Panc1 (cell line): ENCODE data around the gene XKR8. TPM values are rescaled to one million over a fixed set of nuclear protein-coding genes. Genes with fewer than 3 reads are reported as not detected.

Experiments
- ATAC-seq: fragments of 200-7000 bp; cut with Tn5 transposase; 2 replicates; pipeline ENCODE4 v1.9.1; 2020; ENCODE audit warnings: mild to moderate bottlenecking, moderate library complexity
- BruUV-seq: library from RNA; stranded (reverse); fragments of 400-500 nt; replicated peaks from 2 replicates; lab custom pipeline; 2021; lab: Mats Ljungman, UMichigan
- CTCF ChIA-PET: fragments of 300-600 bp; sonication (Branson Sonifier 250); formaldehyde crosslinking; loops from one replicate; lab custom pipeline; 2022; ENCODE audit warnings: antibody characterized with exemption; lab: Charles Lee
- POLR2A ChIA-PET: fragments of 300-600 bp; sonication (Branson Sonifier 250); formaldehyde crosslinking; loops from one replicate; lab custom pipeline; 2022; ENCODE audit warnings: antibody characterized with exemption; lab: Charles Lee
- DNase-seq: peaks from one replicate; pipeline ENCODE4 v3.0.0-alpha.2; 2010; ENCODE audit warnings: low read depth, low spot score
- H3K27ac ChIP-seq: 2 replicates; pipeline ENCODE4 v1.5.1; 2011; ENCODE audit warnings: mild to moderate bottlenecking, low read length, inconsistent platforms
- H3K27me3 ChIP-seq: fragments of 200-500 bp; sonication (Bioruptor generic); 2 replicates; pipeline ENCODE4 v1.6.0; 2014; ENCODE audit warnings: low read length, inconsistent platforms; ENCODE audit not compliant: control insufficient read depth, insufficient read depth
- H3K36me3 ChIP-seq: fragments of 200-500 bp; sonication (Bioruptor generic); 2 replicates; pipeline ENCODE4 v1.5.1; 2014; ENCODE audit warnings: inconsistent platforms, mild to moderate bottlenecking, low read length, moderate library complexity; ENCODE audit not compliant: control insufficient read depth, insufficient read depth
- H3K4me1 ChIP-seq: 2 replicates; pipeline ENCODE4 v1.5.1; 2011; ENCODE audit warnings: inconsistent platforms, mild to moderate bottlenecking, low read length, moderate library complexity; ENCODE audit not compliant: control insufficient read depth, insufficient read depth
- H3K4me3 ChIP-seq, 2 experiments: 2 replicates each; pipeline ENCODE4 v1.5.1; 2011 to 2012; ENCODE audit warnings: low read depth in 2 of 2, low read length in 2 of 2, mild to moderate bottlenecking in 2 of 2, inconsistent platforms in 1 of 2, moderate library complexity in 1 of 2
- H3K9me3 ChIP-seq: fragments of 200-500 bp; sonication (Bioruptor generic); 2 replicates; pipeline ENCODE4 v1.5.1; 2014; ENCODE audit warnings: low read depth, mild to moderate bottlenecking, inconsistent platforms, low read length, moderate library complexity; ENCODE audit not compliant: control insufficient read depth, insufficient read depth
- POLR2AphosphoS5 ChIP-seq: IDR thresholded peaks from 2 replicates; pipeline ENCODE4 v1.6.1; 2012; ENCODE audit warnings: mild to moderate bottlenecking, low read depth, low read length, moderate library complexity
- SIN3A ChIP-seq: IDR thresholded peaks from 2 replicates; pipeline ENCODE4 v1.6.1; 2012; ENCODE audit warnings: low read depth, mild to moderate bottlenecking, low read length, moderate library complexity, borderline replicate concordance; ENCODE audit not compliant: insufficient read depth
- TCF7L2 ChIP-seq: IDR thresholded peaks from 2 replicates; pipeline ENCODE4 v1.6.1; 2011; ENCODE audit warnings: mild to moderate bottlenecking, low read depth, low read length, inconsistent platforms
- in situ Hi-C: cut with HindIII; loops from 2 replicates; pipeline ENCODE4 v1.10.0; 2016; ENCODE audit warnings: low sequenced_read_pairs, low pct_unique_long_range_greater_than_20kb
- intact Hi-C: fragments of 100-400 bp; cut with micrococcal nuclease; formaldehyde crosslinking; loops from one replicate; pipeline ENCODE4 v1.10.0; 2022; ENCODE audit not compliant: unreplicated experiment
- total RNA-seq: library from RNA; stranded (reverse); gene quantifications from one replicate; pipeline ENCODE4 v1.2.1, GENCODE V29; 2021; ENCODE audit not compliant: unreplicated experiment
- TF ChIP-seq, protein P1 (sequence below): fragments of 450-650 bp; IDR thresholded peaks from 2 replicates; pipeline ENCODE4 v1.5.1; 2017; ENCODE audit warnings: mild to moderate bottlenecking
- TF ChIP-seq, protein P2 (sequence below), 2 experiments: IDR thresholded peaks; 2 replicates each; pipeline ENCODE4 v1.6.1; 2011 to 2012; ENCODE audit warnings: low read depth in 2 of 2, control low read depth in 1 of 2, low read length in 1 of 2, mild to moderate bottlenecking in 1 of 2, moderate library complexity in 1 of 2; ENCODE audit not compliant: insufficient read depth in 1 of 2

The XKR8 gene
- total RNA-seq, 1 experiment from 2014 or later: 10.6 TPM

DNA sequence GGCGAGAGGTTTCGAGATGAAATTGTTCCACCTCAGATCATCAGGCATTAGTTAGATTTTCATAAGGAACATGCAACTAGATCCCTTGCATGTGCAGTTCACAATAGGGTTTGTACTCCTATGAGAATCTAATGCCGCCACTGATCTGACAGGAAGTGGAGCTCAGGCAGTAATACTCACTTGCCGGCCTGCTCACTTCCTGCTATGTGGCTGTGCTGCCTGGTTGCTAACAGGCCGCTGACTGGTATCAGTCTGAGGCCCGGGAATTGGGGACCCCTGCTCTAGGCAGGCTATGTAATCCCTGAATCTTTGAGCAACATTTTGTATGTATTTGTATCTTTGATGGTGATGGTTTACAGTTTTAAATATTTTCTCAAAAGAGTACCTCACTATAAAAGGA, 32.5 kb downstream of the XKR8 start:
- Histone ChIP-seq H3K36me3 (peaks cover 18% of the 10 kb centered on the region), H3K27ac (no peak overlapping the region), H3K4me1 (no peaks in the 10 kb centered on the region), H3K9me3 (no peaks in the 10 kb centered on the region), H3K4me3 (no peak overlapping the region), H3K27me3 (no peaks in the 10 kb centered on the region)
- ChIA-PET CTCF (no interaction called here), POLR2A (no interaction called here)
- intact Hi-C loops: no loop called here
- TF ChIP-seq POLR2AphosphoS5: no peak
- TF ChIP-seq SIN3A: no peak
- TF ChIP-seq TCF7L2: no peak
- TF ChIP-seq, protein P1, sequence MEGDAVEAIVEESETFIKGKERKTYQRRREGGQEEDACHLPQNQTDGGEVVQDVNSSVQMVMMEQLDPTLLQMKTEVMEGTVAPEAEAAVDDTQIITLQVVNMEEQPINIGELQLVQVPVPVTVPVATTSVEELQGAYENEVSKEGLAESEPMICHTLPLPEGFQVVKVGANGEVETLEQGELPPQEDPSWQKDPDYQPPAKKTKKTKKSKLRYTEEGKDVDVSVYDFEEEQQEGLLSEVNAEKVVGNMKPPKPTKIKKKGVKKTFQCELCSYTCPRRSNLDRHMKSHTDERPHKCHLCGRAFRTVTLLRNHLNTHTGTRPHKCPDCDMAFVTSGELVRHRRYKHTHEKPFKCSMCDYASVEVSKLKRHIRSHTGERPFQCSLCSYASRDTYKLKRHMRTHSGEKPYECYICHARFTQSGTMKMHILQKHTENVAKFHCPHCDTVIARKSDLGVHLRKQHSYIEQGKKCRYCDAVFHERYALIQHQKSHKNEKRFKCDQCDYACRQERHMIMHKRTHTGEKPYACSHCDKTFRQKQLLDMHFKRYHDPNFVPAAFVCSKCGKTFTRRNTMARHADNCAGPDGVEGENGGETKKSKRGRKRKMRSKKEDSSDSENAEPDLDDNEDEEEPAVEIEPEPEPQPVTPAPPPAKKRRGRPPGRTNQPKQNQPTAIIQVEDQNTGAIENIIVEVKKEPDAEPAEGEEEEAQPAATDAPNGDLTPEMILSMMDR: no peak
- TF ChIP-seq, protein P2, sequence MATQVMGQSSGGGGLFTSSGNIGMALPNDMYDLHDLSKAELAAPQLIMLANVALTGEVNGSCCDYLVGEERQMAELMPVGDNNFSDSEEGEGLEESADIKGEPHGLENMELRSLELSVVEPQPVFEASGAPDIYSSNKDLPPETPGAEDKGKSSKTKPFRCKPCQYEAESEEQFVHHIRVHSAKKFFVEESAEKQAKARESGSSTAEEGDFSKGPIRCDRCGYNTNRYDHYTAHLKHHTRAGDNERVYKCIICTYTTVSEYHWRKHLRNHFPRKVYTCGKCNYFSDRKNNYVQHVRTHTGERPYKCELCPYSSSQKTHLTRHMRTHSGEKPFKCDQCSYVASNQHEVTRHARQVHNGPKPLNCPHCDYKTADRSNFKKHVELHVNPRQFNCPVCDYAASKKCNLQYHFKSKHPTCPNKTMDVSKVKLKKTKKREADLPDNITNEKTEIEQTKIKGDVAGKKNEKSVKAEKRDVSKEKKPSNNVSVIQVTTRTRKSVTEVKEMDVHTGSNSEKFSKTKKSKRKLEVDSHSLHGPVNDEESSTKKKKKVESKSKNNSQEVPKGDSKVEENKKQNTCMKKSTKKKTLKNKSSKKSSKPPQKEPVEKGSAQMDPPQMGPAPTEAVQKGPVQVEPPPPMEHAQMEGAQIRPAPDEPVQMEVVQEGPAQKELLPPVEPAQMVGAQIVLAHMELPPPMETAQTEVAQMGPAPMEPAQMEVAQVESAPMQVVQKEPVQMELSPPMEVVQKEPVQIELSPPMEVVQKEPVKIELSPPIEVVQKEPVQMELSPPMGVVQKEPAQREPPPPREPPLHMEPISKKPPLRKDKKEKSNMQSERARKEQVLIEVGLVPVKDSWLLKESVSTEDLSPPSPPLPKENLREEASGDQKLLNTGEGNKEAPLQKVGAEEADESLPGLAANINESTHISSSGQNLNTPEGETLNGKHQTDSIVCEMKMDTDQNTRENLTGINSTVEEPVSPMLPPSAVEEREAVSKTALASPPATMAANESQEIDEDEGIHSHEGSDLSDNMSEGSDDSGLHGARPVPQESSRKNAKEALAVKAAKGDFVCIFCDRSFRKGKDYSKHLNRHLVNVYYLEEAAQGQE (IDR thresholded peaks at IDR 0.05; ENCODE audit: insufficient read depth in 1 of 2, low read depth in 2 of 2, low read length in 1 of 2): no peak
- DNase-seq (no peak), ATAC-seq (no peak)
- BruUV-seq: no TSS peak
- in situ Hi-C loops: no loop called here

DNA sequence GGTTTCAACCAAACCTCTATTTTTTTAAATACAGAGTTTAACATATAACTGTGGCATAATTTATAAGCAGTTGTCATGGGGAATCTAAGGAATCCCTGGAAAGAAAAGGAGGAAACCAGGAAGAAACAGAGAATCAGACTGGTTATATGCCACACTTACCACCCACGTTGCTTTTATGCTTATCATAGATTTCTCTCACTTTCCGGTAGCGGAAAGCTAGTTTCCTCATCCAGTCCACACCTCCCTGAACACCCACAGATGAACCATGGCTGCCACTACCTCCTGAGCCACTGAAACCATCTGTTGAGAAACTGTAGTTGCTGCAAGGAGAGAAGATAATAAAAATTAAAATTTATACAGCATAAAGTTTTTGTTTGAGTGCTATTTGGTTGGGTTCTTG, 33.5 kb downstream of the XKR8 start:
- no peak overlapping the region for H3K27ac ChIP-seq
- H3K27me3 ChIP-seq: no peaks in the 10 kb centered on the region
- no peak for ATAC-seq
- no peak for TF ChIP-seq POLR2AphosphoS5
- TF ChIP-seq SIN3A: no peak
- TF ChIP-seq, protein P2 (IDR thresholded peaks at IDR 0.05; ENCODE audit: insufficient read depth in 1 of 2, low read depth in 2 of 2, low read length in 1 of 2): no peak
- TF ChIP-seq, protein P1: no peak
- TF ChIP-seq TCF7L2: no peak
- no peaks in the 10 kb centered on the region for H3K9me3 ChIP-seq
- no TSS peak for BruUV-seq
- no peak overlapping the region for H3K4me3 ChIP-seq
- ChIA-PET POLR2A (no interaction called here), CTCF (no interaction called here)
- no peak for DNase-seq
- no peaks in the 10 kb centered on the region for H3K4me1 ChIP-seq
- intact Hi-C loops: no loop called here
- H3K36me3 ChIP-seq: peaks cover 18% of the 10 kb centered on the region
- in situ Hi-C loops: no loop called here
